ENCODE measurements around the gene NUP58. TPM values are rescaled to one million over a fixed set of nuclear protein-coding genes. Genes with fewer than 3 reads are reported as not detected.

The NUP58 gene
- total and polyA plus RNA-seq, 4 donors: 25.6 to 82.5 (median 54.0) TPM

DNA sequence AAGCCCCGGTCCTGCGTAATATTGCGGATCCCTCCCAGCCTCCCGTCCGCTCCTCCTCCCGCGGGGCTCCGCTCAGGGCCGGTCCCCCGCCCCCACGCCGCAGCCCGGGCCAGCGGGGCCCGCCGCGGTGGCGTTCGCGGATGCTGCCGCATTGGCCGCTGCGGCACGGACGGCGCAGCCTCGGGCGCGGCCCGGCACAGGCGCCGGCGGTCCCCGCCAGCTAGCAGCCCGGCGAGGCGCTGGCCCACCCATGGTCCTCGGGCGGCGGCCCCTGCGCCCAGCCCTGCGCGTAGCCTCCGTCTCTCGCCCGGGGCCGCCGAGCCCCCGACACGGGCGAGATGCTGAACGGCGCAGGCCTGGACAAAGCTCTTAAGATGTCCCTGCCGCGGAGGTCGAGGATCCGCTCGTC lies 70.5 kb downstream of the NUP58 start, which contains the start of gene ATP8A2:
TSS of gene ATP8A2 (plus strand) at position 100 of the 409 bp plus-strand sequence. CDS start at position 339, 239 bp downstream.
- TF ChIP-seq, protein P1, sequence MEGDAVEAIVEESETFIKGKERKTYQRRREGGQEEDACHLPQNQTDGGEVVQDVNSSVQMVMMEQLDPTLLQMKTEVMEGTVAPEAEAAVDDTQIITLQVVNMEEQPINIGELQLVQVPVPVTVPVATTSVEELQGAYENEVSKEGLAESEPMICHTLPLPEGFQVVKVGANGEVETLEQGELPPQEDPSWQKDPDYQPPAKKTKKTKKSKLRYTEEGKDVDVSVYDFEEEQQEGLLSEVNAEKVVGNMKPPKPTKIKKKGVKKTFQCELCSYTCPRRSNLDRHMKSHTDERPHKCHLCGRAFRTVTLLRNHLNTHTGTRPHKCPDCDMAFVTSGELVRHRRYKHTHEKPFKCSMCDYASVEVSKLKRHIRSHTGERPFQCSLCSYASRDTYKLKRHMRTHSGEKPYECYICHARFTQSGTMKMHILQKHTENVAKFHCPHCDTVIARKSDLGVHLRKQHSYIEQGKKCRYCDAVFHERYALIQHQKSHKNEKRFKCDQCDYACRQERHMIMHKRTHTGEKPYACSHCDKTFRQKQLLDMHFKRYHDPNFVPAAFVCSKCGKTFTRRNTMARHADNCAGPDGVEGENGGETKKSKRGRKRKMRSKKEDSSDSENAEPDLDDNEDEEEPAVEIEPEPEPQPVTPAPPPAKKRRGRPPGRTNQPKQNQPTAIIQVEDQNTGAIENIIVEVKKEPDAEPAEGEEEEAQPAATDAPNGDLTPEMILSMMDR (IDR thresholded peaks at IDR 0.05; ENCODE audit: control extremely low read depth, extremely low read depth): no peak
- WGBS, 2 donors: 1 to 2% methylated on average over 53 to 58 of the region's 58 CpGs

DNA sequence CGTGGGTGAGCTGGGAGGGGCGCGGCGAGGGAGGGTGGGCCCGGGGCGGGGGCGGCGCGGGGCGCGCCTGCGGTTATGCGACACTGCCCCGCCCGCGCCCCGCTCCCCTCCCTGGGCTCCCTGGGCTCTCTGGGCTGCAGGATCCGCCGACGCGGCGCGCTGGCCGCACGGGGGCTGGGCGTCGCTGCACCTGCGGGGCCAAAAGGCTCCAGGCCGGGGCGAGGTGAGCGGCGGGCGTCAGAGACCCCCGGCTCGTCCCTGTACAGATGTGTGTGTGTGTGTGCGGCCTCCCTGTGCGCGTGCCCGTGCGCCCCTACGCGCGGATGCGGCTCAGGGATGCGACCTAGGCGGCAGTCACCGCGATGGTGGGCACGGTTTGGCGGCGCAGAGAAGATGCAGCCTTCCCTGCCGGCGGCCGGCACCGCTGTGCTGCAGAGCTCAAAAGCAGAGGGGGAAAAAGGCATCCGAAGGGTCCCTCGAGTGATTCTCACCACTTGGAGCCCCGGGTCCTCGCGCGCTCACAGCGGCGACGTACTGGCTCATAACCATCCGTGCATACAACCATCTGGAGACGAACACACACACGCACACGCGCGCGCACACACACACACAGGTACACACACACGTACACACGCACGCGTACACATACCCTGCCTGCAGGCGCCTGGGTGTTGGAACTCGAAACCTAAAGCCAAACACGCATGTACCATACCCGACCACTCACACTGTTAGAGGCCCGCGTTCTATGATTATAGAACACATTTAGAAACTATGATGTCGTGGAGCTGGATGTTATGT lies 71.1 kb downstream of the NUP58 start:
- TF ChIP-seq, protein P1 (IDR thresholded peaks at IDR 0.05; ENCODE audit: control extremely low read depth, extremely low read depth): no peak
- Histone ChIP-seq H3K4me3 (no peak overlapping the region), H3K9me3 (ENCODE audit: control insufficient read depth in 4 of 4, insufficient read depth in 3 of 4, low read length in 3 of 4) (peaks cover 0 to 5% (median 0%) of the 10 kb centered on the region in 4 donors), H3K36me3 (ENCODE audit: control insufficient read depth in 4 of 4, insufficient read depth in 4 of 4, low read length in 4 of 4) (no peaks in the 10 kb centered on the region), H3K27me3 (ENCODE audit: control insufficient read depth in 3 of 3, insufficient read depth in 3 of 3, low read length in 2 of 3) (peaks cover 8 to 64% (median 48%) of the 10 kb centered on the region in 3 donors), H3K4me1 (ENCODE audit: control insufficient read depth in 5 of 5, insufficient read depth in 5 of 5, low read length in 5 of 5) (peaks cover 0 to 11% (median 4%) of the 10 kb centered on the region in 5 donors), H3K27ac (ENCODE audit: low read depth in 1 of 2, low read length in 1 of 2) (no peak overlapping the region), H3K9ac (ENCODE audit: insufficient read depth in 1 of 2, low read length in 2 of 2) (no peak overlapping the region)
- ATAC-seq (ENCODE audit: insufficient read depth, low FRiP score) (no peak), DNase-seq (peak in 2 of 3 donors; percentile 7 to 32)
- WGBS, 2 donors: 12 to 14% methylated on average over 71 to 82 of the region's 82 CpGs

More for the DNA sequence above, 70.5 kb downstream of the NUP58 start, which contains the start of gene ATP8A2:
- DNase-seq (peak in 1 of 3 donors; percentile 13), ATAC-seq (ENCODE audit: insufficient read depth, low FRiP score) (no peak)
- H3K4me1 ChIP-seq (ENCODE audit: control insufficient read depth in 5 of 5, insufficient read depth in 5 of 5, low read length in 5 of 5): peaks cover 0 to 11% (median 4%) of the 10 kb centered on the region in 5 donors
- H3K4me3 ChIP-seq: no peak within 1 kb of the TSS
- H3K27me3 ChIP-seq (ENCODE audit: control insufficient read depth in 3 of 3, insufficient read depth in 3 of 3, low read length in 2 of 3): peaks cover 8 to 64% (median 51%) of the 10 kb centered on the region in 3 donors
- no peak within 1 kb of the TSS for H3K9ac ChIP-seq (ENCODE audit: insufficient read depth in 1 of 2, low read length in 2 of 2)
- peaks cover 0 to 5% (median 0%) of the 10 kb centered on the region in 4 donors for H3K9me3 ChIP-seq (ENCODE audit: control insufficient read depth in 4 of 4, insufficient read depth in 3 of 4, low read length in 3 of 4)
- no peaks in the 10 kb centered on the region for H3K36me3 ChIP-seq (ENCODE audit: control insufficient read depth in 4 of 4, insufficient read depth in 4 of 4, low read length in 4 of 4)
- no peak within 1 kb of the TSS for H3K27ac ChIP-seq (ENCODE audit: low read depth in 1 of 2, low read length in 1 of 2)

DNA sequence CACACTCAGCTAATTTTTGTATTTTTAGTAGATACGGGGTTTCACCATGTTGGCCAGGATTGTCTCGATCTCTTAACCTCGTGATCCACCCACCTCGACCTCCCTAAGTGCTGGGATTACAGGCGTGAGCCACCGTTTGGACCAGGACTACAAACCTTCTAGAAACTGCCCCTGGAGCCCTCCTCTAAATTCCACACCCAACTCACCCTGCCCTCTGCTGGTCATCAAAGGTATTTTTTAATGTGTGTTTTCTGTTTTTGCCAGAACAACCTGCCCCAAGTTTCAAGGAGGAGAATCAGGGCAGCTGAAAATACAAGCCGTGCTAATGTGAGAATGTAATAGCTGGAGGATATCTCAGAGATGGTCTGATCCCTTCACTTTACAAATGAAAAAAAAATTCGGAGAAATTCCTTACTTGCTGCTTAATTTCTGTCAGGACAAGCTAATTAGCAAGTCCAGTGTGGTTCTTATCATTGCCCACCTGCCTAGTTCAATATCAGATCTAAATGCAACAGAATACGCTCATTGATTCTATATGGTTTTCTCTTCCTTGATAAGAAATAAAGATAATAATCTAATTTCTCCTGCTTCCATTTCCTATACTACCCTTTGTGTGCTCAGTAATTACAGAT lies 74.4 kb downstream of the NUP58 start:
- Histone ChIP-seq H3K9ac (ENCODE audit: insufficient read depth in 1 of 2, low read length in 2 of 2) (no peak overlapping the region), H3K27ac (ENCODE audit: low read depth in 1 of 2, low read length in 1 of 2) (no peak overlapping the region), H3K4me1 (ENCODE audit: control insufficient read depth in 5 of 5, insufficient read depth in 5 of 5, low read length in 5 of 5) (peaks cover 0 to 11% (median 4%) of the 10 kb centered on the region in 5 donors), H3K36me3 (ENCODE audit: control insufficient read depth in 4 of 4, insufficient read depth in 4 of 4, low read length in 4 of 4) (no peaks in the 10 kb centered on the region), H3K9me3 (ENCODE audit: control insufficient read depth in 4 of 4, insufficient read depth in 3 of 4, low read length in 3 of 4) (peaks cover 0 to 6% (median 0%) of the 10 kb centered on the region in 4 donors), H3K27me3 (ENCODE audit: control insufficient read depth in 3 of 3, insufficient read depth in 3 of 3, low read length in 2 of 3) (peaks cover 8 to 39% (median 34%) of the 10 kb centered on the region in 3 donors), H3K4me3 (no peak overlapping the region)
- DNase-seq: peak in 2 of 3 donors; percentile 38 to 48
- TF ChIP-seq, protein P1 (IDR thresholded peaks at IDR 0.05; ENCODE audit: control extremely low read depth, extremely low read depth): peak; percentile 31
- WGBS, 2 donors: 28 to 37% methylated on average over 9 of the region's 9 CpGs
- ATAC-seq (ENCODE audit: insufficient read depth, low FRiP score): peak; percentile 43

Measured in lung (tissue), 12 donors.